ENCODE results near the gene ERGIC1. TPM values are rescaled to one million over a fixed set of nuclear protein-coding genes. Genes with fewer than 3 reads are reported as not detected.
A peak's percentile ranks its signal among the peaks of the same experiment; 100 is the strongest.

ERGIC1 gene
- total and polyA plus RNA-seq, 2 of the 13 experiments (the other 11 are each of a cell fraction or from before 2014, with no cell fraction given) = 78.5 to 184 TPM

GRCh38 chr5:172858990-172859811, 25.1 kb downstream of the ERGIC1 start (continued):
- TF ChIP-seq HMG20A (CRISPR knock-in tag; IDR thresholded peaks at IDR 0.05; ENCODE audit: borderline replicate concordance) (peak; percentile 78), MYPOP (CRISPR knock-in tag; IDR thresholded peaks at IDR 0.05) (peak; percentile 82), FLYWCH1 (CRISPR knock-in tag; IDR thresholded peaks at IDR 0.05) (no peak), ZNF468 (CRISPR knock-in tag; IDR thresholded peaks at IDR 0.05) (no peak), ZNF510 (CRISPR knock-in tag; IDR thresholded peaks at IDR 0.05; ENCODE audit: low read depth) (peak; percentile 57; the same call in 1 of the 2 replicates), ZKSCAN5 (CRISPR knock-in tag; IDR thresholded peaks at IDR 0.05) (no peak; the same call in 1 of the 2 replicates), SRSF1 (optimal IDR thresholded peaks at IDR 0.05; ENCODE audit: low read depth, low read length) (no peak), EZH2 (conservative IDR thresholded peaks at IDR 0.05; ENCODE audit: low read depth, low read length) (no peak), HIVEP1 (CRISPR knock-in tag; IDR thresholded peaks at IDR 0.05) (peak; percentile 91), SNRNP70 (IDR thresholded peaks at IDR 0.05; ENCODE audit: low read depth, low read length) (no peak), TCF12 (IDR thresholded peaks at IDR 0.05) (no peak), TCF12 (CRISPR knock-in tag; IDR thresholded peaks at IDR 0.05) (0 out of 2 replicates have a peak, but pooled peaks have one; percentile 86), ATF7-NPFF (CRISPR knock-in tag; IDR thresholded peaks at IDR 0.05; ENCODE audit: low read depth) (peak; percentile 54), SRSF4 (IDR thresholded peaks at IDR 0.05; ENCODE audit: low read depth, low read length, poor library complexity, severe bottlenecking) (no peak), ZMYM2 (CRISPR knock-in tag; IDR thresholded peaks at IDR 0.05) (no peak; the same call in 1 of the 2 replicates), STAG1 (CRISPR knock-in tag; IDR thresholded peaks at IDR 0.05) (peak; percentile 29), TAF1 (CRISPR knock-in tag; IDR thresholded peaks at IDR 0.05) (no peak), FOXP1 (IDR thresholded peaks at IDR 0.05) (no peak), FOXP1 (CRISPR knock-in tag; IDR thresholded peaks at IDR 0.05) (peak; percentile 77), PRMT3 (CRISPR knock-in tag; IDR thresholded peaks at IDR 0.05; ENCODE audit: borderline replicate concordance, low read depth) (0 out of 2 replicates have a peak, but pooled peaks have one; percentile 68), FOXO1 (CRISPR knock-in tag; IDR thresholded peaks at IDR 0.05) (peak; percentile 71; the same call in 1 of the 2 replicates), ISX (CRISPR knock-in tag; conservative IDR thresholded peaks at IDR 0.05) (no peak)
- TF ChIP-seq, protein P1, sequence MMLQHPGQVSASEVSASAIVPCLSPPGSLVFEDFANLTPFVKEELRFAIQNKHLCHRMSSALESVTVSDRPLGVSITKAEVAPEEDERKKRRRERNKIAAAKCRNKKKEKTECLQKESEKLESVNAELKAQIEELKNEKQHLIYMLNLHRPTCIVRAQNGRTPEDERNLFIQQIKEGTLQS (CRISPR knock-in tag; IDR thresholded peaks at IDR 0.05) = peak; percentile 61; the same call in 1 of the 2 replicates
- TF ChIP-seq, protein P2, sequence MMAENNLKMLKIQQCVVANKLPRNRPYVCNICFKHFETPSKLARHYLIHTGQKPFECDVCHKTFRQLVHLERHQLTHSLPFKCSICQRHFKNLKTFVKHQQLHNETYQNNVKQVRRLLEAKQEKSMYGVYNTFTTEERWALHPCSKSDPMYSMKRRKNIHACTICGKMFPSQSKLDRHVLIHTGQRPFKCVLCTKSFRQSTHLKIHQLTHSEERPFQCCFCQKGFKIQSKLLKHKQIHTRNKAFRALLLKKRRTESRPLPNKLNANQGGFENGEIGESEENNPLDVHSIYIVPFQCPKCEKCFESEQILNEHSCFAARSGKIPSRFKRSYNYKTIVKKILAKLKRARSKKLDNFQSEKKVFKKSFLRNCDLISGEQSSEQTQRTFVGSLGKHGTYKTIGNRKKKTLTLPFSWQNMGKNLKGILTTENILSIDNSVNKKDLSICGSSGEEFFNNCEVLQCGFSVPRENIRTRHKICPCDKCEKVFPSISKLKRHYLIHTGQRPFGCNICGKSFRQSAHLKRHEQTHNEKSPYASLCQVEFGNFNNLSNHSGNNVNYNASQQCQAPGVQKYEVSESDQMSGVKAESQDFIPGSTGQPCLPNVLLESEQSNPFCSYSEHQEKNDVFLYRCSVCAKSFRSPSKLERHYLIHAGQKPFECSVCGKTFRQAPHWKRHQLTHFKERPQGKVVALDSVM (CRISPR knock-in tag; IDR thresholded peaks at IDR 0.05) = no peak
- TF ChIP-seq, protein P3, sequence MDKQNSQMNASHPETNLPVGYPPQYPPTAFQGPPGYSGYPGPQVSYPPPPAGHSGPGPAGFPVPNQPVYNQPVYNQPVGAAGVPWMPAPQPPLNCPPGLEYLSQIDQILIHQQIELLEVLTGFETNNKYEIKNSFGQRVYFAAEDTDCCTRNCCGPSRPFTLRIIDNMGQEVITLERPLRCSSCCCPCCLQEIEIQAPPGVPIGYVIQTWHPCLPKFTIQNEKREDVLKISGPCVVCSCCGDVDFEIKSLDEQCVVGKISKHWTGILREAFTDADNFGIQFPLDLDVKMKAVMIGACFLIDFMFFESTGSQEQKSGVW (CRISPR knock-in tag; IDR thresholded peaks at IDR 0.05; ENCODE audit: borderline replicate concordance) = no peak
- TF ChIP-seq, protein P4, sequence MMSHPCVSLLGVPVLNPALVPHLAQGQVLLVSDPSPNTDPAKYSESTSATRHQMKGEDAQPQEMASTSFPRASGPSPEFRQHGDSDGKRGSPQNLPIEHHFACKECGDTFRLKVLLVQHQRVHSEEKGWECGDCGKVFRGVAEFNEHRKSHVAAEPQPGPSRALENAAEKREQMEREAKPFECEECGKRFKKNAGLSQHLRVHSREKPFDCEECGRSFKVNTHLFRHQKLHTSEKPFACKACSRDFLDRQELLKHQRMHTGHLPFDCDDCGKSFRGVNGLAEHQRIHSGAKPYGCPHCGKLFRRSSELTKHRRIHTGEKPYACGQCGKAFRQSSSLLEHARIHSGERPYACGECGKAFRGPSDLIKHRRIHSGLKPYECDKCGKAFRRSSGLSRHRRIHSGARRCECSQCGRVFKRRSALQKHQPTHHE (CRISPR knock-in tag; IDR thresholded peaks at IDR 0.05; ENCODE audit: borderline replicate concordance) = peak; percentile 59; the same call in 1 of the 2 replicates
